Measurements from ENCODE around the gene KIF2C. TPM values are rescaled to one million over a fixed set of nuclear protein-coding genes. Genes with fewer than 3 reads are reported as not detected.

The KIF2C gene
- polyA plus RNA-seq, 1 donor from 2014 or later, result 1.5 TPM

DNA sequence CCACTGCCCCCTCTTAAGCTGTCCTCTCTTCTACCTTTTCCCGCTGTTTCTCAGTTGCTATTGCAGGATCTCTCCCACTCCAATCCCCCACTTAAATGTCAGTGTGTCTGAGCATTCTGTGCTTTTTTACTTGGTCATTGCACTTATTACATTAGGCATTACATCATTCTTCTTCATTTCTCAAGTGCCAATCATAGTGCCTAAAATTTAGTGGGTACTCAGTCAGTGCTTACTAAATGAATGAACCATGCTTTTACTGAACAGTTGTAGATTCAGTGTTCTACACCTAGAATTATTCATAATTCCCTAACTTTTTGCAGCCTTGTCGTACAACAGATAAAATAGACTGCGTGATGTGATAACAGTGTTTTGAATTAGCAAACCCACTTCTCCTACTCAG lies 45.7 kb upstream of the KIF2C start:
- H3K9me2 ChIP-seq (ENCODE audit: insufficient read depth, low read length), result no peaks in the 10 kb centered on the region
- no peak for TF ChIP-seq RAD21 (conservative IDR thresholded peaks at IDR 0.05)
- no peak for TF ChIP-seq EZH2 (IDR thresholded peaks at IDR 0.05; ENCODE audit: borderline replicate concordance, insufficient read depth, low read length, poor library complexity, severe bottlenecking)
- no peak for TF ChIP-seq TAF1 (IDR thresholded peaks at IDR 0.05; ENCODE audit: low read depth)
- TF ChIP-seq MXI1 (conservative IDR thresholded peaks at IDR 0.05; ENCODE audit: poor library complexity, severe bottlenecking), result no peak
- TF ChIP-seq SMC3 (conservative IDR thresholded peaks at IDR 0.05; ENCODE audit: poor library complexity), result no peak
- no peak for TF ChIP-seq POLR2AphosphoS5 (IDR thresholded peaks at IDR 0.05)
- TF ChIP-seq, protein P1, sequence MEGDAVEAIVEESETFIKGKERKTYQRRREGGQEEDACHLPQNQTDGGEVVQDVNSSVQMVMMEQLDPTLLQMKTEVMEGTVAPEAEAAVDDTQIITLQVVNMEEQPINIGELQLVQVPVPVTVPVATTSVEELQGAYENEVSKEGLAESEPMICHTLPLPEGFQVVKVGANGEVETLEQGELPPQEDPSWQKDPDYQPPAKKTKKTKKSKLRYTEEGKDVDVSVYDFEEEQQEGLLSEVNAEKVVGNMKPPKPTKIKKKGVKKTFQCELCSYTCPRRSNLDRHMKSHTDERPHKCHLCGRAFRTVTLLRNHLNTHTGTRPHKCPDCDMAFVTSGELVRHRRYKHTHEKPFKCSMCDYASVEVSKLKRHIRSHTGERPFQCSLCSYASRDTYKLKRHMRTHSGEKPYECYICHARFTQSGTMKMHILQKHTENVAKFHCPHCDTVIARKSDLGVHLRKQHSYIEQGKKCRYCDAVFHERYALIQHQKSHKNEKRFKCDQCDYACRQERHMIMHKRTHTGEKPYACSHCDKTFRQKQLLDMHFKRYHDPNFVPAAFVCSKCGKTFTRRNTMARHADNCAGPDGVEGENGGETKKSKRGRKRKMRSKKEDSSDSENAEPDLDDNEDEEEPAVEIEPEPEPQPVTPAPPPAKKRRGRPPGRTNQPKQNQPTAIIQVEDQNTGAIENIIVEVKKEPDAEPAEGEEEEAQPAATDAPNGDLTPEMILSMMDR (IDR thresholded peaks at IDR 0.05; ENCODE audit: poor library complexity, severe bottlenecking), result no peak
- no peak for TF ChIP-seq EP300 (conservative IDR thresholded peaks at IDR 0.05; ENCODE audit: poor library complexity, severe bottlenecking)
- TF ChIP-seq, protein P2, sequence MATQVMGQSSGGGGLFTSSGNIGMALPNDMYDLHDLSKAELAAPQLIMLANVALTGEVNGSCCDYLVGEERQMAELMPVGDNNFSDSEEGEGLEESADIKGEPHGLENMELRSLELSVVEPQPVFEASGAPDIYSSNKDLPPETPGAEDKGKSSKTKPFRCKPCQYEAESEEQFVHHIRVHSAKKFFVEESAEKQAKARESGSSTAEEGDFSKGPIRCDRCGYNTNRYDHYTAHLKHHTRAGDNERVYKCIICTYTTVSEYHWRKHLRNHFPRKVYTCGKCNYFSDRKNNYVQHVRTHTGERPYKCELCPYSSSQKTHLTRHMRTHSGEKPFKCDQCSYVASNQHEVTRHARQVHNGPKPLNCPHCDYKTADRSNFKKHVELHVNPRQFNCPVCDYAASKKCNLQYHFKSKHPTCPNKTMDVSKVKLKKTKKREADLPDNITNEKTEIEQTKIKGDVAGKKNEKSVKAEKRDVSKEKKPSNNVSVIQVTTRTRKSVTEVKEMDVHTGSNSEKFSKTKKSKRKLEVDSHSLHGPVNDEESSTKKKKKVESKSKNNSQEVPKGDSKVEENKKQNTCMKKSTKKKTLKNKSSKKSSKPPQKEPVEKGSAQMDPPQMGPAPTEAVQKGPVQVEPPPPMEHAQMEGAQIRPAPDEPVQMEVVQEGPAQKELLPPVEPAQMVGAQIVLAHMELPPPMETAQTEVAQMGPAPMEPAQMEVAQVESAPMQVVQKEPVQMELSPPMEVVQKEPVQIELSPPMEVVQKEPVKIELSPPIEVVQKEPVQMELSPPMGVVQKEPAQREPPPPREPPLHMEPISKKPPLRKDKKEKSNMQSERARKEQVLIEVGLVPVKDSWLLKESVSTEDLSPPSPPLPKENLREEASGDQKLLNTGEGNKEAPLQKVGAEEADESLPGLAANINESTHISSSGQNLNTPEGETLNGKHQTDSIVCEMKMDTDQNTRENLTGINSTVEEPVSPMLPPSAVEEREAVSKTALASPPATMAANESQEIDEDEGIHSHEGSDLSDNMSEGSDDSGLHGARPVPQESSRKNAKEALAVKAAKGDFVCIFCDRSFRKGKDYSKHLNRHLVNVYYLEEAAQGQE (IDR thresholded peaks at IDR 0.05; ENCODE audit: borderline replicate concordance), result no peak
- H3K4me3 ChIP-seq (ENCODE audit: low read length), result no peak overlapping the region
- no peak overlapping the region for H3K27ac ChIP-seq (ENCODE audit: low read length)
- no peak overlapping the region for H3K9ac ChIP-seq (ENCODE audit: low read length)
- H4K20me1 ChIP-seq (ENCODE audit: insufficient read depth), result no peaks in the 10 kb centered on the region
- H3K36me3 ChIP-seq (ENCODE audit: insufficient read depth, low read length), result no peaks in the 10 kb centered on the region
- no peaks in the 10 kb centered on the region for H3F3A ChIP-seq (ENCODE audit: insufficient read depth, low read length, poor library complexity, severe bottlenecking)
- H3K9me3 ChIP-seq (ENCODE audit: low read length), result no peaks in the 10 kb centered on the region
- no peaks in the 10 kb centered on the region for H3K27me3 ChIP-seq (ENCODE audit: insufficient read depth, low read depth, low read length)
- no peaks in the 10 kb centered on the region for H3K79me2 ChIP-seq (replicated peaks; ENCODE audit: insufficient read depth, low read length)
- no peak overlapping the region for H3K4me2 ChIP-seq (ENCODE audit: low read length)
- no peak overlapping the region for H2AFZ ChIP-seq (ENCODE audit: low read depth, low read length)

DNA sequence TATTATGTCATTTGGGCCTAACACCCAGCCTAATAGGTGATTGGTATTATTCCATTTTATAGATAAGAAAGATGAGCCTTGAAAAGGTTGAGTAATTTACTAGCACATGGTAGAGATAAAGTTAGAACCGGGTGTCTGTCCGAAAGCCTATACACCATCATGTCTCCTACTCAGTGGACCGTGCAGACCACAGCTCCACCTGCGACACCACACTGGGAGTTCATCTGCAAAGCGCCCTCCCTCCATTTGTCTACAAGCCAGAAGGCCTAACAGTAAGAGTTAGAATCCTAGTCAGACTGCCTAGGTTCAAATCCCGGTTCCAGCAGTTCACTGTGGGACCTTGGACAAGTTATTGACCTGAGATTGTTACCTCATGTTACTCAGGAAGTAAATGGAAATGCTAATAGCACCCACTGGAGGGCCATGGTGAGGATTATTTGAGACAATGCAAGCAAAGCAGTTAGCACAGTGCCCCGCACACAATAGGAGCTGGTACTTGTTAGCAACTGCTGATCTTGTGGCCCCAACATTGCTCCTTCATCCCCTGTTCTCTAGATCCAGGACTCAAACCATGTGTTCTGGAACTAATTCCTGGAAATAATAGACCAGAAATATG lies 44.7 kb upstream of the KIF2C start:
- no peaks in the 10 kb centered on the region for H3K9me3 ChIP-seq (ENCODE audit: low read length)
- no peak overlapping the region for H3K4me3 ChIP-seq (ENCODE audit: low read length)
- TF ChIP-seq, protein P2 (IDR thresholded peaks at IDR 0.05; ENCODE audit: borderline replicate concordance), result no peak
- TF ChIP-seq POLR2AphosphoS5 (IDR thresholded peaks at IDR 0.05), result no peak
- no peak for TF ChIP-seq RAD21 (conservative IDR thresholded peaks at IDR 0.05)
- TF ChIP-seq EZH2 (IDR thresholded peaks at IDR 0.05; ENCODE audit: borderline replicate concordance, insufficient read depth, low read length, poor library complexity, severe bottlenecking), result no peak
- no peak for TF ChIP-seq TAF1 (IDR thresholded peaks at IDR 0.05; ENCODE audit: low read depth)
- no peak for TF ChIP-seq MXI1 (conservative IDR thresholded peaks at IDR 0.05; ENCODE audit: poor library complexity, severe bottlenecking)
- no peak for TF ChIP-seq EP300 (conservative IDR thresholded peaks at IDR 0.05; ENCODE audit: poor library complexity, severe bottlenecking)
- no peak for TF ChIP-seq SMC3 (conservative IDR thresholded peaks at IDR 0.05; ENCODE audit: poor library complexity)
- TF ChIP-seq, protein P1 (IDR thresholded peaks at IDR 0.05; ENCODE audit: poor library complexity, severe bottlenecking), result no peak
- no peaks in the 10 kb centered on the region for H3K36me3 ChIP-seq (ENCODE audit: insufficient read depth, low read length)
- no peak overlapping the region for H2AFZ ChIP-seq (ENCODE audit: low read depth, low read length)
- no peak overlapping the region for H3K4me2 ChIP-seq (ENCODE audit: low read length)
- H3K27ac ChIP-seq (ENCODE audit: low read length), result no peak overlapping the region
- no peak overlapping the region for H3K9ac ChIP-seq (ENCODE audit: low read length)
- H3F3A ChIP-seq (ENCODE audit: insufficient read depth, low read length, poor library complexity, severe bottlenecking), result no peaks in the 10 kb centered on the region
- H3K27me3 ChIP-seq (ENCODE audit: insufficient read depth, low read depth, low read length), result no peaks in the 10 kb centered on the region
- no peaks in the 10 kb centered on the region for H3K79me2 ChIP-seq (replicated peaks; ENCODE audit: insufficient read depth, low read length)
- no peaks in the 10 kb centered on the region for H4K20me1 ChIP-seq (ENCODE audit: insufficient read depth)
- H3K9me2 ChIP-seq (ENCODE audit: insufficient read depth, low read length), result no peaks in the 10 kb centered on the region

All from neural cell (in vitro differentiated cells).